Ascending aorta (tissue), 2 donors: ENCODE measurements around the gene POLDIP3. TPM values are rescaled to one million over a fixed set of nuclear protein-coding genes. Genes with fewer than 3 reads are reported as not detected.

ENCODE experiments used
- DNase-seq, 2 donors: peaks; one replicate each; pipeline ENCODE4 v3.0.0-alpha.2; 2019; ENCODE audit warnings: low spot score in 2 of 2
- H3K27ac ChIP-seq, 2 donors: fragments of 200-600 bp; sonication (generic); one replicate each; pipeline ENCODE4 v1.5.1; 2016 to 2017; ENCODE audit warnings: mild to moderate bottlenecking in 1 of 2
- H3K27me3 ChIP-seq: fragments of 200-600 bp; sonication (generic); one replicate; pipeline ENCODE4 v1.5.1; 2017
- H3K36me3 ChIP-seq, 2 donors: fragments of 200-600 bp; sonication (generic); one replicate each; pipeline ENCODE4 v1.5.1; 2016
- H3K4me1 ChIP-seq, 2 donors: fragments of 200-600 bp; sonication (generic); one replicate each; pipeline ENCODE4 v1.5.1; 2016 to 2017; ENCODE audit warnings: mild to moderate bottlenecking in 1 of 2
- H3K4me3 ChIP-seq, 2 donors: fragments of 200-600 bp; sonication (generic); one replicate each; pipeline ENCODE4 v1.5.1; 2016 to 2017; ENCODE audit warnings: mild to moderate bottlenecking in 1 of 2
- H3K9me3 ChIP-seq, 2 donors: fragments of 200-600 bp; sonication (generic); one replicate each; pipeline ENCODE4 v1.5.1; 2016
- CTCF ChIP-seq, 3 experiments: fragments of 200-600 bp in 2 of 3; fragments of 450-650 bp in 1 of 3; sonication (generic) in 2 of 3; IDR thresholded peaks; one replicate each; pipeline ENCODE4 v1.5.1; 2016 to 2019; ENCODE audit warnings: antibody characterized with exemption in 3 of 3, mild to moderate bottlenecking in 1 of 3, moderate library complexity in 1 of 3
- intact Hi-C: fragments of 100-400 bp; cut with DNase I; formaldehyde crosslinking; loops from one replicate; pipeline ENCODE4 v1.15.1; 2023
- total RNA-seq: library from RNA; depleted of rRNA; stranded (reverse); fragments of >200 nt; gene quantifications from one replicate; pipeline ENCODE4 v1.1.0, GENCODE V29; 2016

The POLDIP3 gene
- total RNA-seq, 1 donor from 2014 or later, result 22.9 TPM

- no peak for TF ChIP-seq CTCF (IDR thresholded peaks at IDR 0.05)
- no peaks in the 10 kb centered on the region for H3K9me3 ChIP-seq
- intact Hi-C loops, result loop anchor here (10.0 kb wide), 1 partner anchor 430 kb away; the partner anchor contains the start of gene TTLL1
- H3K27me3 ChIP-seq, result no peaks in the 10 kb centered on the region
- H3K4me1 ChIP-seq, result peaks cover 2% of the 10 kb centered on the region in 2 donors
- H3K36me3 ChIP-seq, result no peaks in the 10 kb centered on the region
- no peak overlapping the region for H3K27ac ChIP-seq
- DNase-seq, result no peak
- no peak overlapping the region for H3K4me3 ChIP-seq
These were observed 39.9 kb upstream of the POLDIP3 start for GRCh38 chr22:42654436-42655073.

- H3K36me3 ChIP-seq, result no peaks in the 10 kb centered on the region
- peaks cover 2 to 3% of the 10 kb centered on the region in 2 donors for H3K4me1 ChIP-seq
- intact Hi-C loops, result loop anchor here (10.0 kb wide), 1 partner anchor 431 kb away; the partner anchor contains the start of gene TTLL1
- H3K27ac ChIP-seq, result no peak overlapping the region
- no peaks in the 10 kb centered on the region for H3K27me3 ChIP-seq
- no peak overlapping the region for H3K4me3 ChIP-seq
- no peak for DNase-seq
- TF ChIP-seq CTCF (IDR thresholded peaks at IDR 0.05), result no peak
- H3K9me3 ChIP-seq, result no peaks in the 10 kb centered on the region
These were observed 39.3 kb upstream of the POLDIP3 start for GRCh38 chr22:42653999-42654398.

- Histone ChIP-seq H3K4me3 (no peak overlapping the region), H3K4me1 (peaks cover 11 to 23% of the 10 kb centered on the region in 2 donors), H3K27ac (no peak overlapping the region), H3K9me3 (no peaks in the 10 kb centered on the region), H3K27me3 (no peaks in the 10 kb centered on the region), H3K36me3 (no peaks in the 10 kb centered on the region)
- TF ChIP-seq CTCF (IDR thresholded peaks at IDR 0.05), result no peak
- intact Hi-C loops, result loop anchor here (10.0 kb wide), 1 partner anchor 434 kb away; the partner anchor contains the start of gene TTLL1
- DNase-seq, result no peak
These were observed 36.5 kb upstream of the POLDIP3 start for GRCh38 chr22:42651134-42651533.

GRCh38 chr22:42649246-42650099, 34.8 kb upstream of the POLDIP3 start, which contains the start of gene CYB5R3:
Gene CYB5R3, minus strand, starts transcription at chr22:42649392. Its CDS starts 77 bp downstream, at chr22:42649315.
- H3K27ac ChIP-seq, result peak within 1 kb of the TSS; percentile 95 to 98
- no peaks in the 10 kb centered on the region for H3K27me3 ChIP-seq
- H3K4me3 ChIP-seq, result peak within 1 kb of the TSS; percentile 74 to 97
- intact Hi-C loops, result loop anchor here (5.0 to 10.0 kb wide), 3 partner anchors 208 to 435 kb away; partner anchors contain the start of genes ARFGAP3 and TTLL1
- peak in 2 of 3 experiments; percentile 9 to 10 for TF ChIP-seq CTCF (IDR thresholded peaks at IDR 0.05)
- H3K9me3 ChIP-seq, result no peaks in the 10 kb centered on the region
- peak; percentile 26 to 90 for DNase-seq
- no peaks in the 10 kb centered on the region for H3K36me3 ChIP-seq
- peaks cover 14 to 39% of the 10 kb centered on the region in 2 donors for H3K4me1 ChIP-seq

- peak overlapping the region; percentile 92 to 98 for H3K27ac ChIP-seq
- peak overlapping the region; percentile 74 to 97 for H3K4me3 ChIP-seq
- TF ChIP-seq CTCF (IDR thresholded peaks at IDR 0.05), result peak in 1 of 3 experiments; percentile 8
- H3K27me3 ChIP-seq, result no peaks in the 10 kb centered on the region
- peak in 1 of 2 donors; percentile 78 for DNase-seq
- intact Hi-C loops, result loop anchor here (1.0 to 10.0 kb wide), 3 partner anchors 27 to 346 kb away; partner anchors contain the start of gene ARFGAP3
- H3K9me3 ChIP-seq, result no peaks in the 10 kb centered on the region
- H3K4me1 ChIP-seq, result peaks cover 19 to 47% of the 10 kb centered on the region in 2 donors
- H3K36me3 ChIP-seq, result no peaks in the 10 kb centered on the region
These were observed 33.9 kb upstream of the POLDIP3 start for GRCh38 chr22:42648368-42649245.
